Activated gamma-delta T cell treated with anti-CD3 and anti-CD28 coated beads, Interleukin-2, amount 50 U/mL, for 16 hours (primary cell): ENCODE results near the gene PRRT1.
"Not testable (repeated sequence)": the region's sequence is repeated elsewhere in the genome, so short reads cannot be mapped to it uniquely, and the experiment has no call there.

ENCODE experiments used
- DNase-seq: peaks from one replicate; pipeline ENCODE4 v3.0.0-alpha.2; 2020; ENCODE audit warnings: low read depth

The PRRT1 gene

DNA sequence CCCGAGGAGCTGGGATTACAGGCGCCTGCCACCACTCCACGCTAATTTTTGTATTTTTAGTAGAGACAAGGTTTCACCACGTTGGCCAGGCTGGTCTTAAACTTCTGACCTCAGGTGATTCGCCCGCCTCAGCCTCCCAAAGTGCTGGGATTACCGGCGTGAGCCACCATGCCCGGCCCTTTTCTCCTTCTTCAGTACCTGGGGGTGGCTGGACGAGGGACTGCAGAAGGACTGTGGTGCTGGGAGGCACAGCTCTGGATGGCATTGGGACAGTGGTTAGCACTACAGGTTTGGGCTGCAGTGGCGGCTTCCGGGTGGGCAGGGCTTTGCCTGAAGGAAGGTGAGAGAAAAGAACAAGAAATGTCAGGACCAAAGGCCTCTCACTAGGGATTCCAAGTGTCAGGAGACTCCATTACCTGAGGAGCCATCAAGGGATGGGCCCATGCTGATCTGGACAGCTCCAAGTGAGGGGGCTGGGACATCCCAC is 31.1 kb downstream of the PRRT1 start:
- no peak for DNase-seq

- peak; percentile 50 for DNase-seq
These were observed 32.7 kb downstream of the PRRT1 start for GRCh38 chr6:32118782-32119628.

- no peak for DNase-seq
These were observed 34.3 kb downstream of the PRRT1 start for GRCh38 chr6:32117461-32117860.

DNA sequence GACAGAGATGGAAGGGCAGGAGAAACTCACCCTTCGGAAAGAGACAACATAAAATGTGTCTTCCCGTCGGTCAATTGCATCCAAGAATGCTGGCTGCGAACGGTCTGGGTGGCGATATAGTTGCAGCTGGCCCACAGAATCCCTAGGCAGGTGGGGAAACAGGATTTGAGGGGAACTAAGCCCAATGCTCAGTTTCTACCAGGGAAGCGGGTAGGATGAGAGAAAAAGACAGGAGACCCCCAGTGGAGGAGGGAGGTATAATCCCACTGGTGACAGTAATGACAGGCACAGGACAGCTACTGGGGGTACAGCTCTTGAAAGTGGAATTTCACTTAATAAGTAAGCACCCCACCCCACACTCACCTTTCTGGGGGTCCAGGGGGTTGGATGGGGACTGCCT is 35.1 kb downstream of the PRRT1 start:
- no peak for DNase-seq

- no peak for DNase-seq
These were observed 36.1 kb downstream of the PRRT1 start for GRCh38 chr6:32115623-32116022.

DNA sequence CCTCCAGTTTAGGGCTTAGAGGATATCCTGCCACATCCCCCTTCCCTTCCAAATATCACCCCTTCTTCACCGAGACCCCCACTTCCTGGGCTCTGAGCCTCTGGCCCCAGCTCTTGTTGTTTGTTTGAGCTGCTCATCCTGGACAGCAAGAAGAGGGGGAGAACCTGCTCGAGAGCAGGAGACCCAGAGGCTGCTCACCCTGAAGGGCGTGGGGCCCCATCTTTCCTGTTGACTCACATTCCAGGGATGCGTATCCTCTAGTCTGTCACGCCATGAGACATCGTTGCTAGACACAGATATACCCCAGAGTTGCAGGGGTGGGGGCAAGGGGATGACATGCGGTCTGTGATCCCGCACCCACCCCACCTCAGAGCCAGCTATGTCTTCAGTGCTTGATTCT is 36.9 kb downstream of the PRRT1 start:
- DNase-seq, result no peak

DNA sequence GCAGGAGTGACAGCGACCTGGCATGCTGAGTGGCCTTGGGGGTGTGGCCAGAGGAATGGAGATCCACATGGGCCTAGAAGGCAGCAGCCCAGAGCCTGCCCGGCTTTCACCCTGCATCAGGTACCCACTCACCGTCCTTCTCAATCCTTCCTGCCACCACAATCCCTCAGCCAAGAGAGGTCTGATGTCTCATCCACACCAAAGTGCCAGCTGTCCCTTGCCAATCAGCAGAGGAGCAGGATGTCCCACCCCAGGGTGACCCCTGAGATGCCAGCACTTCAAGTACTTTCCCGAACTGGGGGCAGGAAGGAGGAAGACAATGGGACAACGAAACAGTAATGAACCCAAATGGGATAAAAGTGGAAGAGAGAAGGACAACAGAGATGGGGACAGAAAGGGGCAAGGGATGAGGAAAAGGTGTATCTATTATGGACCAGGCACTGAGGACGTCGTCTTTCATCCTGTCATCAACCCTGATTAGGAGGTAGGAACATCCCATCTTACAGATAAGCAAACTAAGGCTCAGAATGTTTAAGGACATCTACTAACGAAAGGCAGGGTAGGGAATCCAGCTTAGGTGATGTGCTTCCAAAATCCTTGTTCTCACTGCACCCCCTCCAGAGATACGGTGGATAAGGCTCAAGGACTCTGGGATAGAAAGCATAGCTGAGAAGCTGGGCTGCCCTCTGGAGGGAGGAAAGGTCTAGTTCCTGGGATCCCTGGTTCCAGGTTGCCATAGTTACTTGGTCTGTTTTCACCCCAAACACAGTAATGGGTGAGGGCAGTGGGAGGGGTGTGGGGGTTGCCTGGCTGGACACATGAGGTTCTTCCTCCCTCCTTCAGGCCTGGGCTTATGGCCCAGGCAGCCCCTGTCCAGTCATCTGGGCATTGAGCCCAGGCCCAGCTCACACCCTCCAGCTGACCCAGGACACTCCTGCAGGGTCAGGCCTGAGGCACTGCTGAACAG is 38.1 kb downstream of the PRRT1 start:
- no peak for DNase-seq

DNA sequence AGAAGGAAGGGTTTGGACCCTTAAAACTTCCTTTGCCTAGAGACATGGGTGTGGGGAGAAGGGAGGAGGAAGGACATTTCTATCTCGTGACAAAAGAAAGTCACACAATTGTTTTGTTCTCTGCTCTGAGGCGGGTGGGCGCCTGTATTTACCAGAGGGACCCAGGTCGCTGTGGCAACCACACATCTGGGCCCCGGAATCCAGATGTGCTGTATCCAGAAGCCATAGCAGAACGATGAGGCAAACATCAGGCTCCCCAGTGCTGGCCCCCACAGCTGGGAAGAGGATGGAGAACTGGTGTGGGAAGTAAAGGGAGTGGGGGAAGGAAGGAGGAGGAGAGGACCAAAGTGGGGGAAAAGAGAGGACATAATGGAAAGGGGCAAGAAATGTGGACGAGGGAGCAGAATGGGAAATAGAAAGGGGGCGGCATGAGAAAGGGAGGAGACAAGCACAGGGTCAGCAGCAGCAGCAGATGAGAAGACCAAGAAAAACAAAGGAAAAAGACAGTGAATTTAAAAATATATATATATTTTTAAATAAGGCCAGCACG is 39.2 kb downstream of the PRRT1 start:
- no peak for DNase-seq

- DNase-seq, result no peak
These were observed 40.2 kb downstream of the PRRT1 start for GRCh38 chr6:32111424-32112066.

GRCh38 chr6:32110632-32111031 is 41.1 kb downstream of the PRRT1 start:
- DNase-seq, result no peak

GRCh38 chr6:32109765-32110160 is 42.0 kb downstream of the PRRT1 start:
- DNase-seq, result no peak

DNA sequence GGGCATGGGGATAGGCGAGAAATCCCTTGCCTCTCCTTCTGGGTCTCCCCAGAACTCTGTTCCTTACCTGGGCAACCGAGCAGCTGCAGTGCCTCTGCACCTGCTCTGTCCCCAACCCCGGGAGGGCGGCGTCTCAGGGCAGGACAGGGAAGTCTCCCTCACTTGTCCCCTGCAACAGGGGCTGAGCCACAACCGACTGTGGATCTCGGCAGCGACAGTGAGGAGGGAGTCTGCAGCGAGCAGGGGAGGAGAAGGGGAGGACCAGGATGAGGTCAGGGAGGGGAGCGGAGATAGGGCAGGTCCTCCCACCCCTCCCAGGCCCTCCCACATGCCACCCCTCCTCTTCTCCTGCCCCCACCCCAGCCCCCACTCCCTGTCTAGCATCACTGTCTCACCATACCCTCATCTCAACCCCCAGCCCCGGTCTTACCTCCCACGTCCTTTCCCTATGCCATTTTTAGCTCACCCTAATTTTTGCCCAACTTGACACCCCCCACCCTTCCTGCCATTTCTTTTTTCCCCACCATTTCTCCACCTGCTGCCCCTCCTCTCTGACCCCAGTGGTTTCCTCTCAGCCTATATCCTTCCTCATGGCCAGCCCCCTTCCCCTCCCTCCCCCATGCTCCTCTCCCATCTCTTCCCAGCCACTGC is 42.5 kb downstream of the PRRT1 start, which contains the start of gene TNXB:
TNXB (minus strand) TSS at position 225 of the 651 bp plus-strand sequence. CDS start 11,140 bp downstream, outside the sequence.
- DNase-seq, result no peak

DNA sequence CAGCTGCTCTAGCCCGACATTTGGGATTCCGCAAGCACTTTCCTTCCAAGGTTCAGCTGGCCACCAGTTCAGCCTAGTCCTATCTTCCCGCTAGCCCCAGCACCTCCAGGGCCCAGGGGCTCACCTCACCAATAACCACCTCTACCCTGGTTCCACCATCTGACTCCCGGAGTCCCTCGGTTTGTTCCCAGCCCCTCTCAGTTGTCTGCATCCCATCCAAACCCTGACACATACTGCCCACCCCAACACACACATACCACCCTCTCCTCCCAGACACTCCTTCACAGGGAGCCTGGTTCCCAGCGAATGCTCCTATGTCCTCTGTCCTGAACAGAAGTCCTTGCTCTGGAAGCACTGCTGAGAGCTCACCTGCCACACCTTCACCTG is 43.0 kb downstream of the PRRT1 start:
- DNase-seq, result no peak

DNA sequence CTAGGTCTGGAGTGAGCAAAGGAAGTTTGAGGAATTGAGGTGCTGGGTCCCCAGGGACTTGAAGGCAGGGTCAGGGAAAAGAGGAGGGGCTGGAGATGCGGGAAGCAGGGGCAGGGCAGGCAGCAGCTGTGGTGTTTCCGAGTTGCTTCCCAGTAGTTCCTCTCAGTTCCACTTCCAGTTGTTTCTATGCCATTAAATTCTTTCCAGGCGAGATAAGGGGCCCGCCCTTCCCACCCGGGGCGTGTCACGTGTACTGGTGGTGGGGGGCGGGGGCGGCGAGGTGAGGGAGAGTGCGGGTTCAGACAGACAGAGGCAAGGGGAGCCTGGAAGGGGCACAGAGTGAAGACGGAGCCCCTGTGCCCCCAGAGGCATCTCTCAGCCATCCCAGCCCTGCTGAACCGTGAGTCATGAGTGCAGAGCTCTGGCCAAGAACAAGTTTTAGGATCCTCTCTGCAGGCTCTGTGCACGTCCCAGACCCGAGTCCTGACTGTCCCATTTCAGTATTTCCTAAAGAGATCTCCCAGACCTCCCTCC is 43.6 kb downstream of the PRRT1 start:
- DNase-seq, result no peak

- DNase-seq, result no peak
These were observed 44.3 kb downstream of the PRRT1 start for GRCh38 chr6:32107406-32107805.

- no peak for DNase-seq
These were observed 46.3 kb downstream of the PRRT1 start for GRCh38 chr6:32105433-32105832.

- DNase-seq, result no peak
These were observed 49.5 kb downstream of the PRRT1 start for GRCh38 chr6:32102255-32102654.

DNA sequence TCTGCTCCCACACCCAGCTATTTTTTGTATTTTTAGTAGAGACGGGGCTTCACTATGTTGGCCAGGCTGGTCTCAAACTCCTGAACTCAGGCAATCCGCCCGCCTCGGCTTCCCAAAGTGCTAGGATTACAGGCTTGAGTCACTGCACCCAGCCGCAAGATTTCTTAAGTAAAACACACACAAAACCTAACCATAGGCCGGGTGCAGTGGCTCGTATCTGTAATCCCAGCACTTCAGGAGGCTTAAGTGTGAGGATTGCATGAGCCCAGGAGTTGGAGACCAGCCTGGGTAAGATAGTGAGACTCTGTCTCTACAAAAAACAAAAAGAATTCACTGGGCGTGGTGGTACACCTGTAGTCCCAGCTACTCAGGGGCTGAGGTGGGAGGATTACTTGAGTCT is 51.5 kb downstream of the PRRT1 start:
- not testable (repeated sequence) for DNase-seq
